MCF 10A (cell line): Measurements from ENCODE around the gene TUBB2B. TPM values are rescaled to one million over a fixed set of nuclear protein-coding genes. Genes with fewer than 3 reads are reported as not detected.
"Not testable (repeated sequence)": the region's sequence is repeated elsewhere in the genome, so short reads cannot be mapped to it uniquely, and the experiment has no call there.

Experiments
- BruUV-seq: library from RNA; stranded (reverse); fragments of 400-500 nt; replicated peaks from 2 replicates; lab custom pipeline; 2021; lab: Mats Ljungman, UMichigan
- CTCF ChIA-PET: fragments of 300-600 bp; sonication (Branson Sonifier 250); formaldehyde crosslinking; extraction: SDS; loops from one replicate; lab custom pipeline; 2021; ENCODE audit warnings: antibody characterized with exemption, inconsistent platforms; lab: Yijun Ruan, JAX
- POLR2A ChIA-PET: fragments of 300-600, 350-650 bp; sonication (Branson Sonifier 250); formaldehyde crosslinking; extraction: SDS; loops from one replicate; lab custom pipeline; 2020; ENCODE audit warnings: antibody characterized with exemption, inconsistent platforms; lab: Yijun Ruan, JAX
- DNase-seq: peaks from one replicate; pipeline ENCODE4 v3.0.0-alpha.2; 2018; ENCODE audit not compliant: unreplicated experiment
- H3K27ac Mint-ChIP-seq: one replicate; pipeline ENCODE4 v1.8.0; 2022; ENCODE audit warnings: mild to moderate bottlenecking, low read depth, mixed read lengths; ENCODE audit not compliant: unreplicated experiment
- H3K27me3 Mint-ChIP-seq: one replicate; pipeline ENCODE4 v1.8.0; 2022; ENCODE audit warnings: mixed read lengths; ENCODE audit not compliant: insufficient read depth, unreplicated experiment
- H3K36me3 Mint-ChIP-seq: one replicate; pipeline ENCODE4 v1.8.0; 2022; ENCODE audit warnings: mild to moderate bottlenecking, moderate library complexity, mixed read lengths; ENCODE audit not compliant: insufficient read depth, unreplicated experiment
- H3K4me1 Mint-ChIP-seq: one replicate; pipeline ENCODE4 v1.8.0; 2022; ENCODE audit warnings: mixed read lengths; ENCODE audit not compliant: insufficient read depth, unreplicated experiment
- H3K4me3 Mint-ChIP-seq: one replicate; pipeline ENCODE4 v1.8.0; 2022; ENCODE audit warnings: mild to moderate bottlenecking, moderate library complexity, mixed read lengths; ENCODE audit not compliant: unreplicated experiment
- H3K9me3 Mint-ChIP-seq: one replicate; pipeline ENCODE4 v1.8.0; 2022; ENCODE audit warnings: mixed read lengths; ENCODE audit not compliant: unreplicated experiment
- CTCF ChIP-seq: fragments of 200-600 bp; IDR thresholded peaks from one replicate; pipeline ENCODE4 v1.8.0; 2022; ENCODE audit warnings: antibody characterized with exemption, mild to moderate bottlenecking; ENCODE audit not compliant: unreplicated experiment
- intact Hi-C: fragments of 100-400 bp; cut with micrococcal nuclease; formaldehyde crosslinking; loops from 2 replicates; pipeline ENCODE4 v1.14.1; 2022
- total RNA-seq: library from RNA; stranded (reverse); gene quantifications from 2 replicates; pipeline ENCODE4 v1.2.3, GENCODE V29; 2022

TUBB2B gene
- total RNA-seq, 1 experiment from 2014 or later = 0.47 TPM

GRCh38 chr6:3188262-3188661, 39.2 kb downstream of the TUBB2B start:
- H3K36me3 Mint-ChIP-seq = no peaks in the 10 kb centered on the region
- CTCF ChIA-PET = no interaction called here
- BruUV-seq = no TSS peak
- intact Hi-C loops = no loop called here
- H3K4me3 Mint-ChIP-seq = no peak overlapping the region
- no peaks in the 10 kb centered on the region for H3K9me3 Mint-ChIP-seq
- POLR2A ChIA-PET = interaction anchor here (0.5 kb wide), 1 partner anchor 997 kb away, joined by 3 read pairs; no protein-coding TSS in a partner anchor
- no peaks in the 10 kb centered on the region for H3K27me3 Mint-ChIP-seq
- TF ChIP-seq CTCF = no peak
- DNase-seq = no peak
- H3K27ac Mint-ChIP-seq = no peak overlapping the region
- H3K4me1 Mint-ChIP-seq = no peaks in the 10 kb centered on the region

- no TSS peak for BruUV-seq
- CTCF ChIA-PET = interaction anchor here (0.6 to 2.1 kb wide), 2 partner anchors 29 to 65 kb away, joined by 3 to 5 read pairs; no protein-coding TSS in a partner anchor
- no peak overlapping the region for H3K27ac Mint-ChIP-seq
- no peaks in the 10 kb centered on the region for H3K9me3 Mint-ChIP-seq
- H3K4me3 Mint-ChIP-seq = no peak overlapping the region
- no peak for TF ChIP-seq CTCF
- no peaks in the 10 kb centered on the region for H3K4me1 Mint-ChIP-seq
- no peaks in the 10 kb centered on the region for H3K36me3 Mint-ChIP-seq
- no peak for DNase-seq
- POLR2A ChIA-PET = no interaction called here
- no peaks in the 10 kb centered on the region for H3K27me3 Mint-ChIP-seq
- intact Hi-C loops = no loop called here
These were observed 40.5 kb downstream of the TUBB2B start for GRCh38 chr6:3186974-3187382.

GRCh38 chr6:3183066-3183465, 44.4 kb downstream of the TUBB2B start:
- H3K4me3 Mint-ChIP-seq = no peak overlapping the region
- no peaks in the 10 kb centered on the region for H3K36me3 Mint-ChIP-seq
- H3K27ac Mint-ChIP-seq = no peak overlapping the region
- no peaks in the 10 kb centered on the region for H3K4me1 Mint-ChIP-seq
- ChIA-PET POLR2A (interaction anchor here (1.2 kb wide), 1 partner anchor 12 kb away, joined by 3 read pairs; no protein-coding TSS in a partner anchor), CTCF (interaction anchor here (2.4 kb wide), 1 partner anchor 68 kb away, joined by 6 read pairs; no protein-coding TSS in a partner anchor)
- no peak for DNase-seq
- H3K9me3 Mint-ChIP-seq = no peaks in the 10 kb centered on the region
- no TSS peak for BruUV-seq
- no peak for TF ChIP-seq CTCF
- intact Hi-C loops = no loop called here
- no peaks in the 10 kb centered on the region for H3K27me3 Mint-ChIP-seq

GRCh38 chr6:3181105-3181504, 46.3 kb downstream of the TUBB2B start:
- H3K27me3 Mint-ChIP-seq = no peaks in the 10 kb centered on the region
- H3K4me3 Mint-ChIP-seq = no peak overlapping the region
- no peak for TF ChIP-seq CTCF
- POLR2A ChIA-PET = interaction anchor here (0.7 kb wide), 1 partner anchor 27 kb away, joined by 3 read pairs; no protein-coding TSS in a partner anchor
- no peak for DNase-seq
- H3K4me1 Mint-ChIP-seq = no peaks in the 10 kb centered on the region
- no TSS peak for BruUV-seq
- intact Hi-C loops = no loop called here
- no peaks in the 10 kb centered on the region for H3K36me3 Mint-ChIP-seq
- no peak overlapping the region for H3K27ac Mint-ChIP-seq
- H3K9me3 Mint-ChIP-seq = no peaks in the 10 kb centered on the region
- CTCF ChIA-PET = interaction anchor here (0.8 kb wide), 1 partner anchor 192 kb away, joined by 4 read pairs; no protein-coding TSS in a partner anchor

GRCh38 chr6:3179945-3180344, 47.5 kb downstream of the TUBB2B start:
- POLR2A ChIA-PET, CTCF ChIA-PET, H3K4me3 Mint-ChIP-seq, H3K9me3 Mint-ChIP-seq, H3K36me3 Mint-ChIP-seq, intact Hi-C loops, H3K27me3 Mint-ChIP-seq, H3K27ac Mint-ChIP-seq, H3K4me1 Mint-ChIP-seq, DNase-seq, BruUV-seq: not testable (repeated sequence)

- intact Hi-C loops, BruUV-seq, H3K4me3 Mint-ChIP-seq, CTCF ChIA-PET, DNase-seq, H3K36me3 Mint-ChIP-seq, H3K27ac Mint-ChIP-seq, H3K9me3 Mint-ChIP-seq, POLR2A ChIA-PET, H3K4me1 Mint-ChIP-seq, H3K27me3 Mint-ChIP-seq: not testable (repeated sequence)
These were observed 48.8 kb downstream of the TUBB2B start for GRCh38 chr6:3178666-3179065.
